ENCODE results near the gene KRT6C.

- no peak for TF ChIP-seq CTCF (IDR thresholded peaks at IDR 0.05)
- no peak for TF ChIP-seq POLR2A (IDR thresholded peaks at IDR 0.05)
These were observed 36.1 kb downstream of the KRT6C start for GRCh38 chr12:52437508-52437907.

Measured in esophagus squamous epithelium (tissue), 4 donors.